Measurements from ENCODE around the gene UCP3.

- TF ChIP-seq CTCF (IDR thresholded peaks at IDR 0.05) (no peak), POLR2A (IDR thresholded peaks at IDR 0.05) (no peak)
Observed at GRCh38 chr11:74015919-74016684, 7.2 kb upstream of the UCP3 start.
